Liver (tissue), 9 donors: Measurements from ENCODE around the gene SH2D4B. TPM values are rescaled to one million over a fixed set of nuclear protein-coding genes. Genes with fewer than 3 reads are reported as not detected.

Source experiments
- DNase-seq: peaks from one replicate; pipeline ENCODE4 v3.0.0-alpha.2; 2017; ENCODE audit warnings: low spot score
- H3K27ac ChIP-seq, 2 donors: one replicate each; pipeline ENCODE4 v1.7.0; 2013; ENCODE audit warnings: inconsistent platforms in 2 of 2, low read length in 2 of 2, control low read depth in 1 of 2, low read depth in 1 of 2, mild to moderate bottlenecking in 1 of 2
- H3K27me3 ChIP-seq, 4 donors: one replicate each; pipeline versions ENCODE4 v1.6.1 to v1.7.0; 2013; ENCODE audit warnings: low read length in 3 of 4, inconsistent platforms in 1 of 4, mild to moderate bottlenecking in 1 of 4, moderate library complexity in 1 of 4; ENCODE audit not compliant: control insufficient read depth in 4 of 4, insufficient read depth in 4 of 4
- H3K36me3 ChIP-seq, 4 donors: one replicate each; pipeline versions ENCODE4 v1.6.1 to v1.7.0; 2013; ENCODE audit warnings: low read length in 3 of 4, mild to moderate bottlenecking in 3 of 4, low read depth in 1 of 4, moderate library complexity in 1 of 4; ENCODE audit not compliant: control insufficient read depth in 4 of 4, insufficient read depth in 3 of 4
- H3K4me1 ChIP-seq, 4 donors: one replicate each; pipeline versions ENCODE4 v1.6.1 to v1.7.0; 2013; ENCODE audit warnings: low read length in 3 of 4, mild to moderate bottlenecking in 3 of 4, moderate library complexity in 1 of 4; ENCODE audit not compliant: control insufficient read depth in 4 of 4, insufficient read depth in 4 of 4
- H3K4me3 ChIP-seq, 3 donors: one replicate each; pipeline versions ENCODE4 v1.6.1 to v1.7.0; 2013; ENCODE audit warnings: low read length in 3 of 3, control low read depth in 1 of 3, low read depth in 1 of 3, mild to moderate bottlenecking in 1 of 3
- H3K9ac ChIP-seq, 2 donors: one replicate each; pipeline ENCODE4 v1.7.0; 2013; ENCODE audit warnings: low read length in 2 of 2, mild to moderate bottlenecking in 2 of 2, moderate library complexity in 2 of 2, control low read depth in 1 of 2, low read depth in 1 of 2
- H3K9me3 ChIP-seq, 4 donors: one replicate each; pipeline versions ENCODE4 v1.6.1 to v1.7.0; 2013; ENCODE audit warnings: low read length in 3 of 4; ENCODE audit not compliant: control insufficient read depth in 4 of 4
- EGR1 ChIP-seq, 2 donors: IDR thresholded peaks; 2 replicates each; pipeline ENCODE4 v1.6.1; 2016 to 2018; ENCODE audit warnings: antibody characterized with exemption in 2 of 2, low read depth in 2 of 2
- FOXA1 ChIP-seq: IDR thresholded peaks from 2 replicates; pipeline ENCODE4 v1.6.1; 2016; ENCODE audit warnings: antibody characterized with exemption
- FOXA2 ChIP-seq: IDR thresholded peaks from 2 replicates; pipeline ENCODE4 v1.6.1; 2016; ENCODE audit warnings: antibody characterized with exemption
- GABPA ChIP-seq, 2 donors: IDR thresholded peaks in 1 of 2; conservative IDR thresholded peaks in 1 of 2; 2 replicates each; pipeline ENCODE4 v1.6.1; 2016; ENCODE audit warnings: antibody characterized with exemption in 2 of 2, mild to moderate bottlenecking in 1 of 2, moderate library complexity in 1 of 2
- HNF4A ChIP-seq, 2 donors: conservative IDR thresholded peaks; 2 replicates each; pipeline ENCODE4 v1.6.1; 2016; ENCODE audit warnings: antibody characterized with exemption in 2 of 2, mild to moderate bottlenecking in 2 of 2
- HNF4G ChIP-seq: IDR thresholded peaks from 2 replicates; pipeline ENCODE4 v1.6.1; 2016; ENCODE audit warnings: antibody characterized with exemption
- JUND ChIP-seq, 2 donors: IDR thresholded peaks; 2 replicates each; pipeline ENCODE4 v1.6.1; 2016; ENCODE audit warnings: antibody characterized with exemption in 2 of 2
- NR2F2 ChIP-seq: IDR thresholded peaks from 2 replicates; pipeline ENCODE4 v1.6.1; 2016; ENCODE audit warnings: antibody characterized with exemption
- RAD21 ChIP-seq, 2 donors: IDR thresholded peaks; 2 replicates each; pipeline ENCODE4 v1.6.1; 2016; ENCODE audit warnings: antibody characterized with exemption in 2 of 2, mild to moderate bottlenecking in 2 of 2
- RXRA ChIP-seq, 2 donors: IDR thresholded peaks; 2 replicates each; pipeline ENCODE4 v1.6.1; 2017 to 2018; ENCODE audit warnings: antibody characterized with exemption in 2 of 2, mild to moderate bottlenecking in 1 of 2
- SP1 ChIP-seq: IDR thresholded peaks from 2 replicates; pipeline ENCODE4 v1.6.1; 2018; ENCODE audit warnings: antibody characterized with exemption, mild to moderate bottlenecking
- TAF1 ChIP-seq: conservative IDR thresholded peaks from 2 replicates; pipeline ENCODE4 v1.6.1; 2016; ENCODE audit warnings: antibody characterized with exemption, mild to moderate bottlenecking
- YY1 ChIP-seq: IDR thresholded peaks from 2 replicates; pipeline ENCODE4 v1.6.1; 2016; ENCODE audit warnings: antibody characterized with exemption, mild to moderate bottlenecking
- WGBS: extraction: QIAGEN DNeasy Blood & Tissue Kit; methylation state at CpG from one replicate; pipeline ENCODE4 v1.1.7; 2013; 5-methylcytosine and 5-hydroxymethylcytosine counted together
- polyA plus RNA-seq, 2 donors: library from polyadenylated mRNA; stranded (reverse) in 1 of 2; unstranded in 1 of 2; fragments of 200-250 nt in 1 of 2; fragments of >200 nt in 1 of 2; fragmentation: Nextera tagmentation in 1 of 2; extraction: Ambion mirVana in 1 of 2; gene quantifications; one replicate each; pipeline versions ENCODE4 v1.2.1 to v1.2.3, GENCODE V29; 2013 to 2015
- total RNA-seq, 2 donors: library from RNA; depleted of rRNA; stranded (reverse); fragments of >200 nt; gene quantifications; one replicate each; pipeline ENCODE4 v1.2.3, GENCODE V29; 2014
- TF ChIP-seq, protein P1 (sequence below): IDR thresholded peaks from 2 replicates; pipeline ENCODE4 v1.6.1; 2016; ENCODE audit warnings: antibody characterized with exemption
- TF ChIP-seq, protein P2 (sequence below): IDR thresholded peaks from 2 replicates; pipeline ENCODE4 v1.6.1; 2016; ENCODE audit warnings: antibody characterized with exemption
- TF ChIP-seq, protein P3 (sequence below): IDR thresholded peaks from 2 replicates; pipeline ENCODE4 v1.6.1; 2016; ENCODE audit warnings: antibody characterized with exemption
- TF ChIP-seq, protein P4 (sequence below): IDR thresholded peaks from 2 replicates; pipeline ENCODE4 v1.6.1; 2016; ENCODE audit warnings: antibody characterized with exemption, mild to moderate bottlenecking
- TF ChIP-seq, protein P5 (sequence below): fragments of 150-350 bp; IDR thresholded peaks from 2 replicates; pipeline ENCODE4 v1.5.1; 2017; ENCODE audit warnings: improper control_type of control experiment, low read depth, low read length; ENCODE audit not compliant: missing input control
- donor health status: healthy.
- donor health status: healthy.
- donor health status: healthy.
- donor health status: healthy.
- donor health status: healthy.

SH2D4B gene
- total and polyA plus RNA-seq, 4 donors, result 0.19 TPM; not detected in 3

DNA sequence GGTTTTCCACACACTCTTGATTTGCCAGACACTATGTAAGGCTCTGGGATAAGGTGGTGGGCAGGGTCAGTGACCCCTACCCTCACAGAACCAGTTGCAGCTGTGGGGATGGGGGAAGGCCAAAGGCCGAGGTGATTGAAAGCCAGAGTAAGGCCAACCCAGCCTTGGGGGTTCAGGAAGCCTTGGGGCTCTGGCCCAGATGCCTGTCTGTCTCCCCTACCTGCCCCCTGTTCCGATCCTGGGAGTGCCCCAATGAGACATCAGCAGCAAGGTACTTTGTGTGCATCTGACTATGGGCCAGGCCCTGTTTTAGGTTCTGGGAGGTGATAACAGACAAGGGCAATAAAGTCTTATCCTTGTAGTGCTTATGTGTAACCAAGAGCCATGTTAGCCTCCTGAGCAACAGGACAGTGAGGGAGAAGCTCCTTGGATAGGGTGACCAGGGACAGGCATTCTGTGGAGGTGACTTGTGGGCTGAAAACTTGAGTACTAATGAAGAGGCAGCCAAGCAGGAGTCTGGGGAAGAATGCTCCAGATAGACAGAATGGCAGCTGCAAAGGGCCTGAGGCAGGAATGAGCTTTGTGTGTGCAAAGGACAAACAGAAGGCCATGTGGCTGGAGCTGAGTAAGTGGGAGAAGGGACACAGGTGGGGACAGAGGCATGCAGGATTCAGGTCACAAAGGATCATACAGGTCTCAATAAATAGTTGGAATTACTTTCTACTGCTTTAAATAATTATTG lies 48.2 kb upstream of the SH2D4B start:
- Histone ChIP-seq H3K4me1 (peaks cover 16 to 59% (median 37%) of the 10 kb centered on the region in 4 donors), H3K36me3 (peaks cover 0 to 2% (median 0%) of the 10 kb centered on the region in 4 donors), H3K9me3 (no peaks in the 10 kb centered on the region), H3K27me3 (no peaks in the 10 kb centered on the region), H3K27ac (no peak overlapping the region), H3K9ac (no peak overlapping the region), H3K4me3 (no peak overlapping the region)
- DNase-seq, result no peak
- TF ChIP-seq RAD21 (IDR thresholded peaks at IDR 0.05) (no peak), HNF4A (conservative IDR thresholded peaks at IDR 0.05) (no peak), RXRA (IDR thresholded peaks at IDR 0.05) (no peak), SP1 (no peak), JUND (IDR thresholded peaks at IDR 0.05) (no peak), EGR1 (IDR thresholded peaks at IDR 0.05; ENCODE audit: low read depth in 2 of 2) (no peak), GABPA (IDR thresholded peaks at IDR 0.05 in 1 of 2, conservative IDR thresholded peaks at IDR 0.05 in 1 of 2) (no peak), FOXA1 (no peak), FOXA2 (no peak)
- TF ChIP-seq, protein P1, sequence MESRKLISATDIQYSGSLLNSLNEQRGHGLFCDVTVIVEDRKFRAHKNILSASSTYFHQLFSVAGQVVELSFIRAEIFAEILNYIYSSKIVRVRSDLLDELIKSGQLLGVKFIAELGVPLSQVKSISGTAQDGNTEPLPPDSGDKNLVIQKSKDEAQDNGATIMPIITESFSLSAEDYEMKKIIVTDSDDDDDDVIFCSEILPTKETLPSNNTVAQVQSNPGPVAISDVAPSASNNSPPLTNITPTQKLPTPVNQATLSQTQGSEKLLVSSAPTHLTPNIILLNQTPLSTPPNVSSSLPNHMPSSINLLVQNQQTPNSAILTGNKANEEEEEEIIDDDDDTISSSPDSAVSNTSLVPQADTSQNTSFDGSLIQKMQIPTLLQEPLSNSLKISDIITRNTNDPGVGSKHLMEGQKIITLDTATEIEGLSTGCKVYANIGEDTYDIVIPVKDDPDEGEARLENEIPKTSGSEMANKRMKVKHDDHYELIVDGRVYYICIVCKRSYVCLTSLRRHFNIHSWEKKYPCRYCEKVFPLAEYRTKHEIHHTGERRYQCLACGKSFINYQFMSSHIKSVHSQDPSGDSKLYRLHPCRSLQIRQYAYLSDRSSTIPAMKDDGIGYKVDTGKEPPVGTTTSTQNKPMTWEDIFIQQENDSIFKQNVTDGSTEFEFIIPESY, result no peak
- TF ChIP-seq, protein P2, sequence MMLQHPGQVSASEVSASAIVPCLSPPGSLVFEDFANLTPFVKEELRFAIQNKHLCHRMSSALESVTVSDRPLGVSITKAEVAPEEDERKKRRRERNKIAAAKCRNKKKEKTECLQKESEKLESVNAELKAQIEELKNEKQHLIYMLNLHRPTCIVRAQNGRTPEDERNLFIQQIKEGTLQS, result no peak
- WGBS, result 98% methylated on average over 2 of the region's 2 CpGs

DNA sequence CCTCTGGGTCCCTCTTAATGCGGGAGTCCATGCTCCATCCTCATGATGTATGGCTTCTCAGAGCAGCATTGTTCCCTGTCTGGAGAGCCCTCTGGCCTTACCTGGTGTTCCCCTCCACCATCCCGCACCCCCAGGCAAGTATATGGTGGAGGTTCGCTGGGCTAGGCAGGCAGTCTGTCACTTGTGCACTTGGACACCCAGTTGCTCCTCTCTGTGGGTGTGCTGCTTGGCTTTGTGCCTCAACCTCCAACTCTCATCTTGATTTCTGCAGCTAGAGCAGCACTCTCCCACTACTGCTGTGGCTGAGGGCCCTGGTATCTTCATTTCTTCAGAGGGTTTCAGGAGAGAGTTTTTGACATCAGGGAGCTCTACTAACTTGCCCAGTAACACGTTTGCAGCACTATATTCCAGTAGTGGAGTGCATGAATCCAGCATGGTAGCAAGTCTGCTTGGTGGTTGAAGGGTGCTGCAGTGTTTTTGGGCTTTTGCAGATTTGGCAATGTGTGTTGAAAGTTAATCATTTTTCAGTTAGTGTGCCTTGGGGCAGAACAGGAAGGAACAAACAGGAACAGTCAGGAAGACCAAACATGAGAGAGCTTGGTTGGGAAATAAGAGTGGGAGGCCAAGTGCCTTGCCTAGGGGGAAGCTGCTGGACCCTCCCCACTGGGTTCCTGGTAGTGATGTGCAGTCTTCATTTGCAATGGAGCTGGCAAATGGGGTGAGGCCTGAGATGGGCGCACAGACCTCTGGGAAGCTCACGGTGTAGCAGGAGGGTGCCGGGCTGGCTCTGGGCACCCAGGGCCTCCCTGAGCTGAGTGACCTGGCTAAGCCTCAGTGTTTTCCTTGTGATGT lies 46.2 kb upstream of the SH2D4B start:
- Histone ChIP-seq H3K4me1 (peaks cover 18 to 61% (median 45%) of the 10 kb centered on the region in 4 donors), H3K27ac (peak overlapping the region; percentile 79 to 95), H3K9ac (no peak overlapping the region), H3K4me3 (no peak overlapping the region), H3K9me3 (no peaks in the 10 kb centered on the region), H3K27me3 (no peaks in the 10 kb centered on the region), H3K36me3 (peaks cover 0 to 2% (median 0%) of the 10 kb centered on the region in 4 donors)
- 55% methylated on average over 7 of the region's 7 CpGs for WGBS
- TF ChIP-seq RAD21 (IDR thresholded peaks at IDR 0.05) (peak in 1 of 2 donors; percentile 47), HNF4G (no peak), HNF4A (conservative IDR thresholded peaks at IDR 0.05) (peak; percentile 55 to 68), FOXA1 (no peak), RXRA (IDR thresholded peaks at IDR 0.05) (peak; percentile 68 to 81), TAF1 (no peak), SP1 (peak; percentile 85), NR2F2 (no peak), EGR1 (IDR thresholded peaks at IDR 0.05; ENCODE audit: low read depth in 2 of 2) (peak; percentile 81 to 95), FOXA2 (no peak), YY1 (peak; percentile 92), JUND (IDR thresholded peaks at IDR 0.05) (peak in 1 of 2 donors; percentile 42), GABPA (IDR thresholded peaks at IDR 0.05 in 1 of 2, conservative IDR thresholded peaks at IDR 0.05 in 1 of 2) (peak in 1 of 2 donors; percentile 62)
- TF ChIP-seq, protein P3, sequence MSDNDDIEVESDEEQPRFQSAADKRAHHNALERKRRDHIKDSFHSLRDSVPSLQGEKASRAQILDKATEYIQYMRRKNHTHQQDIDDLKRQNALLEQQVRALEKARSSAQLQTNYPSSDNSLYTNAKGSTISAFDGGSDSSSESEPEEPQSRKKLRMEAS, result peak; percentile 93
- TF ChIP-seq, protein P1, result peak; percentile 51
- TF ChIP-seq, protein P2, result no peak
- TF ChIP-seq, protein P4, sequence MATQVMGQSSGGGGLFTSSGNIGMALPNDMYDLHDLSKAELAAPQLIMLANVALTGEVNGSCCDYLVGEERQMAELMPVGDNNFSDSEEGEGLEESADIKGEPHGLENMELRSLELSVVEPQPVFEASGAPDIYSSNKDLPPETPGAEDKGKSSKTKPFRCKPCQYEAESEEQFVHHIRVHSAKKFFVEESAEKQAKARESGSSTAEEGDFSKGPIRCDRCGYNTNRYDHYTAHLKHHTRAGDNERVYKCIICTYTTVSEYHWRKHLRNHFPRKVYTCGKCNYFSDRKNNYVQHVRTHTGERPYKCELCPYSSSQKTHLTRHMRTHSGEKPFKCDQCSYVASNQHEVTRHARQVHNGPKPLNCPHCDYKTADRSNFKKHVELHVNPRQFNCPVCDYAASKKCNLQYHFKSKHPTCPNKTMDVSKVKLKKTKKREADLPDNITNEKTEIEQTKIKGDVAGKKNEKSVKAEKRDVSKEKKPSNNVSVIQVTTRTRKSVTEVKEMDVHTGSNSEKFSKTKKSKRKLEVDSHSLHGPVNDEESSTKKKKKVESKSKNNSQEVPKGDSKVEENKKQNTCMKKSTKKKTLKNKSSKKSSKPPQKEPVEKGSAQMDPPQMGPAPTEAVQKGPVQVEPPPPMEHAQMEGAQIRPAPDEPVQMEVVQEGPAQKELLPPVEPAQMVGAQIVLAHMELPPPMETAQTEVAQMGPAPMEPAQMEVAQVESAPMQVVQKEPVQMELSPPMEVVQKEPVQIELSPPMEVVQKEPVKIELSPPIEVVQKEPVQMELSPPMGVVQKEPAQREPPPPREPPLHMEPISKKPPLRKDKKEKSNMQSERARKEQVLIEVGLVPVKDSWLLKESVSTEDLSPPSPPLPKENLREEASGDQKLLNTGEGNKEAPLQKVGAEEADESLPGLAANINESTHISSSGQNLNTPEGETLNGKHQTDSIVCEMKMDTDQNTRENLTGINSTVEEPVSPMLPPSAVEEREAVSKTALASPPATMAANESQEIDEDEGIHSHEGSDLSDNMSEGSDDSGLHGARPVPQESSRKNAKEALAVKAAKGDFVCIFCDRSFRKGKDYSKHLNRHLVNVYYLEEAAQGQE, result peak; percentile 17
- TF ChIP-seq, protein P5, sequence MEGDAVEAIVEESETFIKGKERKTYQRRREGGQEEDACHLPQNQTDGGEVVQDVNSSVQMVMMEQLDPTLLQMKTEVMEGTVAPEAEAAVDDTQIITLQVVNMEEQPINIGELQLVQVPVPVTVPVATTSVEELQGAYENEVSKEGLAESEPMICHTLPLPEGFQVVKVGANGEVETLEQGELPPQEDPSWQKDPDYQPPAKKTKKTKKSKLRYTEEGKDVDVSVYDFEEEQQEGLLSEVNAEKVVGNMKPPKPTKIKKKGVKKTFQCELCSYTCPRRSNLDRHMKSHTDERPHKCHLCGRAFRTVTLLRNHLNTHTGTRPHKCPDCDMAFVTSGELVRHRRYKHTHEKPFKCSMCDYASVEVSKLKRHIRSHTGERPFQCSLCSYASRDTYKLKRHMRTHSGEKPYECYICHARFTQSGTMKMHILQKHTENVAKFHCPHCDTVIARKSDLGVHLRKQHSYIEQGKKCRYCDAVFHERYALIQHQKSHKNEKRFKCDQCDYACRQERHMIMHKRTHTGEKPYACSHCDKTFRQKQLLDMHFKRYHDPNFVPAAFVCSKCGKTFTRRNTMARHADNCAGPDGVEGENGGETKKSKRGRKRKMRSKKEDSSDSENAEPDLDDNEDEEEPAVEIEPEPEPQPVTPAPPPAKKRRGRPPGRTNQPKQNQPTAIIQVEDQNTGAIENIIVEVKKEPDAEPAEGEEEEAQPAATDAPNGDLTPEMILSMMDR, result no peak
- DNase-seq, result no peak
